Osteoblast (primary cell): Measurements from ENCODE around the gene PPP1R3F. TPM values are rescaled to one million over a fixed set of nuclear protein-coding genes. Genes with fewer than 3 reads are reported as not detected.

Experiments
- DNase-seq: peaks from one replicate; pipeline ENCODE4 v3.0.0; 2011; ENCODE audit warnings: low spot score, mixed read lengths; ENCODE audit not compliant: insufficient read length; ENCODE audit errors: missing footprints
- H2AFZ ChIP-seq: 2 replicates; pipeline ENCODE4 v1.6.0; 2011; ENCODE audit warnings: mild to moderate bottlenecking, low read length
- H3K27ac ChIP-seq: 2 replicates; pipeline ENCODE4 v1.5.1; 2011; ENCODE audit warnings: mild to moderate bottlenecking, low read depth, low read length, moderate library complexity
- H3K27me3 ChIP-seq: 2 replicates; pipeline ENCODE4 v1.6.0; 2012; ENCODE audit warnings: mild to moderate bottlenecking, control low read depth, inconsistent platforms, low read length, moderate library complexity; ENCODE audit not compliant: insufficient read depth
- H3K36me3 ChIP-seq: 2 replicates; pipeline ENCODE4 v1.5.1; 2011; ENCODE audit warnings: mild to moderate bottlenecking, low read length, control low read depth, moderate library complexity; ENCODE audit not compliant: insufficient read depth
- H3K4me1 ChIP-seq: 2 replicates; pipeline ENCODE4 v1.5.1; 2011; ENCODE audit warnings: mild to moderate bottlenecking, low read length, control low read depth, moderate library complexity; ENCODE audit not compliant: insufficient read depth
- H3K4me2 ChIP-seq: 2 replicates; pipeline ENCODE4 v1.6.0; 2011; ENCODE audit warnings: mild to moderate bottlenecking, low read length; ENCODE audit not compliant: insufficient read depth
- H3K4me3 ChIP-seq: fragments of 200-600 bp; sonication (generic); 3 replicates; pipeline ENCODE4 v1.5.1; 2012; ENCODE audit warnings: mild to moderate bottlenecking, low read length, inconsistent platforms; ENCODE audit not compliant: insufficient read depth
- H3K79me2 ChIP-seq: 2 replicates; pipeline ENCODE4 v1.6.0; 2012; ENCODE audit warnings: mild to moderate bottlenecking, low read length, control low read depth, inconsistent platforms; ENCODE audit not compliant: insufficient read depth
- H3K9me3 ChIP-seq: 2 replicates; pipeline ENCODE4 v1.5.1; 2011; ENCODE audit warnings: low read depth, low read length, control low read depth
- H4K20me1 ChIP-seq: 2 replicates; pipeline ENCODE4 v1.6.0; 2012; ENCODE audit warnings: mild to moderate bottlenecking, low read length, control low read depth; ENCODE audit not compliant: insufficient read depth
- CTCF ChIP-seq: IDR thresholded peaks from 2 replicates; pipeline ENCODE4 v1.5.1; 2011; ENCODE audit warnings: mild to moderate bottlenecking, low read depth, low read length, moderate library complexity; ENCODE audit errors: extremely low read depth
- total RNA-seq: library from RNA; depleted of rRNA; stranded (reverse); fragments of >200 nt; gene quantifications from 2 replicates; pipeline ENCODE4 v1.2.3, GENCODE V29; 2012

PPP1R3F gene
- total RNA-seq, 1 donor = 4.0 TPM

- no peak overlapping the region for H2AFZ ChIP-seq
- H3K36me3 ChIP-seq = no peaks in the 10 kb centered on the region
- peak; percentile 29 for DNase-seq
- peaks cover 6% of the 10 kb centered on the region for H3K79me2 ChIP-seq
- H3K4me1 ChIP-seq = no peaks in the 10 kb centered on the region
- no peaks in the 10 kb centered on the region for H3K9me3 ChIP-seq
- H3K27me3 ChIP-seq = no peaks in the 10 kb centered on the region
- H4K20me1 ChIP-seq = peaks cover 6% of the 10 kb centered on the region
- H3K4me3 ChIP-seq = no peak overlapping the region
- TF ChIP-seq CTCF = no peak
- no peak overlapping the region for H3K27ac ChIP-seq
- H3K4me2 ChIP-seq = no peak overlapping the region
Measured at GRCh38 chrX:49278081-49278480, 8.5 kb downstream of the PPP1R3F start.

DNA sequence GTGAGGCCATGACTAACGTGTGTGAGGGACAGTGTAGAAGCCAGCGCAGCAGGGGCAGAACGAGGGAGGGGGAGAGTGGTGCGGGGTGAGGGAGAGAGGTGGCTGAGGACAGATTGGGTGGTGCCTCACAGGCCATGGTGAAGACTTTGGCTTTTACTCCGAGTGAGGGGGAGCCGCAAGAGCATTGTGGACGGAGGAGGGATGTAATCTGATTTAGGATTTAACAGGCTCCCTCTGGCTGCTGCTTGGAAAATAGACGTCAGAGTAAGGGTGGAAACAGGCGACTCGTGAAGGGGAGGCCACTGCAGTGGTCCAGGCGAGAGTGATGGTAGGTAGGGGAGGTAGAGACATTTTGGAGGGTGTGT lies 13.0 kb downstream of the PPP1R3F start:
- no peaks in the 10 kb centered on the region for H3K27me3 ChIP-seq
- no peak overlapping the region for H3K4me3 ChIP-seq
- peak overlapping the region; percentile 39 for H3K4me2 ChIP-seq
- no peak overlapping the region for H3K27ac ChIP-seq
- peak; percentile 74 for DNase-seq
- H2AFZ ChIP-seq = peak overlapping the region; percentile 70
- H3K79me2 ChIP-seq = no peaks in the 10 kb centered on the region
- peak; percentile 29 for TF ChIP-seq CTCF
- H4K20me1 ChIP-seq = no peaks in the 10 kb centered on the region
- H3K4me1 ChIP-seq = no peaks in the 10 kb centered on the region
- no peaks in the 10 kb centered on the region for H3K36me3 ChIP-seq
- H3K9me3 ChIP-seq = no peaks in the 10 kb centered on the region

DNA sequence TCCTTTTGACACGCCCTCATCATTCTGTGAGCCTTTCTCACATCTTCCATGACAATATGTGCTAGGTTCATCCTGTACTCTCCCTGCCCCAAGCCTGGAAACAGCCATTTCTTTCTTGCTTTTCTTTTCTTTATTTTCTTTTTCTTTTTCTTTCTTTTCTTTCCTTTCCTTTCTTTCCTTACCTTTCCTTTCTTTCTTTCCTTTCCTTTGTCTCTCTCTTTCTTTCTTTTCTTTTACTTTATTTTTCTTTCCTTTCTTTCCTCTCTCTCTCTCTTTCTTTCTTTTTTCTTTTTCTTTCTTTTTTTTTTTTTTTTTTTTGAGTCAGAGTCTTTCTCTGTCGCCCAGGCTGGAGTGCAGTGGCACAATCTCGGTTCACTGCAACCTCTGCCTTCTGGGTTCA lies 14.6 kb downstream of the PPP1R3F start:
- no peak for DNase-seq
- Histone ChIP-seq H3K27me3 (no peaks in the 10 kb centered on the region), H3K4me2 (no peak overlapping the region), H3K27ac (no peak overlapping the region), H3K4me1 (no peaks in the 10 kb centered on the region), H3K9me3 (no peaks in the 10 kb centered on the region), H3K36me3 (no peaks in the 10 kb centered on the region), H3K79me2 (no peaks in the 10 kb centered on the region), H4K20me1 (no peaks in the 10 kb centered on the region), H3K4me3 (no peak overlapping the region), H2AFZ (no peak overlapping the region)
- TF ChIP-seq CTCF = no peak

GRCh38 chrX:49286136-49286535 lies 16.5 kb downstream of the PPP1R3F start:
- Histone ChIP-seq H3K36me3 (no peaks in the 10 kb centered on the region), H3K4me1 (no peaks in the 10 kb centered on the region), H3K27ac (no peak overlapping the region), H3K79me2 (no peaks in the 10 kb centered on the region), H2AFZ (no peak overlapping the region), H3K27me3 (no peaks in the 10 kb centered on the region), H4K20me1 (no peaks in the 10 kb centered on the region), H3K4me2 (no peak overlapping the region), H3K4me3 (no peak overlapping the region), H3K9me3 (no peaks in the 10 kb centered on the region)
- DNase-seq = no peak
- no peak for TF ChIP-seq CTCF
